Osteocyte (in vitro differentiated cells): ENCODE results near the gene NLRC4. TPM values are rescaled to one million over a fixed set of nuclear protein-coding genes. Genes with fewer than 3 reads are reported as not detected.

ENCODE experiments used
- DNase-seq: peaks from one replicate; pipeline ENCODE4 v3.0.0; 2021; ENCODE audit warnings: mixed read lengths; ENCODE audit not compliant: unreplicated experiment; ENCODE audit errors: extremely low spot score
- H3K27ac Mint-ChIP-seq: one replicate; pipeline ENCODE4 v1.8.0; 2021; ENCODE audit warnings: mild to moderate bottlenecking, mixed read lengths; ENCODE audit not compliant: unreplicated experiment
- H3K27me3 Mint-ChIP-seq: one replicate; pipeline ENCODE4 v1.8.0; 2021; ENCODE audit warnings: mixed read lengths; ENCODE audit not compliant: unreplicated experiment
- H3K36me3 Mint-ChIP-seq: one replicate; pipeline ENCODE4 v1.8.0; 2021; ENCODE audit warnings: mixed read lengths; ENCODE audit not compliant: unreplicated experiment
- H3K4me1 Mint-ChIP-seq: one replicate; pipeline ENCODE4 v1.8.0; 2021; ENCODE audit warnings: mixed read lengths; ENCODE audit not compliant: unreplicated experiment
- H3K4me3 Mint-ChIP-seq: one replicate; pipeline ENCODE4 v1.8.0; 2021; ENCODE audit warnings: mild to moderate bottlenecking, moderate library complexity, mixed read lengths; ENCODE audit not compliant: unreplicated experiment
- H3K9me3 Mint-ChIP-seq: one replicate; pipeline ENCODE4 v1.8.0; 2021; ENCODE audit warnings: mixed read lengths; ENCODE audit not compliant: unreplicated experiment
- total RNA-seq: library from RNA; stranded (reverse); gene quantifications from 2 replicates; pipeline ENCODE4 v1.2.1, GENCODE V29; 2021
- TF ChIP-seq, protein P1 (sequence below): fragments of 200-600 bp; sonication (generic); IDR thresholded peaks from 2 replicates; pipeline ENCODE4 v1.5.0; 2021; ENCODE audit warnings: antibody characterized with exemption, mild to moderate bottlenecking, moderate library complexity

NLRC4 gene
- total RNA-seq, 1 donor from 2014 or later = not detected

GRCh38 chr2:32229635-32230034 lies 35.1 kb downstream of the NLRC4 start:
- Mint-ChIP-seq H3K4me3 (no peak overlapping the region), H3K4me1 (peaks cover 6% of the 10 kb centered on the region), H3K9me3 (no peaks in the 10 kb centered on the region), H3K27me3 (no peaks in the 10 kb centered on the region), H3K27ac (no peak overlapping the region), H3K36me3 (peaks cover 8% of the 10 kb centered on the region)
- no peak for DNase-seq
- TF ChIP-seq, protein P1, sequence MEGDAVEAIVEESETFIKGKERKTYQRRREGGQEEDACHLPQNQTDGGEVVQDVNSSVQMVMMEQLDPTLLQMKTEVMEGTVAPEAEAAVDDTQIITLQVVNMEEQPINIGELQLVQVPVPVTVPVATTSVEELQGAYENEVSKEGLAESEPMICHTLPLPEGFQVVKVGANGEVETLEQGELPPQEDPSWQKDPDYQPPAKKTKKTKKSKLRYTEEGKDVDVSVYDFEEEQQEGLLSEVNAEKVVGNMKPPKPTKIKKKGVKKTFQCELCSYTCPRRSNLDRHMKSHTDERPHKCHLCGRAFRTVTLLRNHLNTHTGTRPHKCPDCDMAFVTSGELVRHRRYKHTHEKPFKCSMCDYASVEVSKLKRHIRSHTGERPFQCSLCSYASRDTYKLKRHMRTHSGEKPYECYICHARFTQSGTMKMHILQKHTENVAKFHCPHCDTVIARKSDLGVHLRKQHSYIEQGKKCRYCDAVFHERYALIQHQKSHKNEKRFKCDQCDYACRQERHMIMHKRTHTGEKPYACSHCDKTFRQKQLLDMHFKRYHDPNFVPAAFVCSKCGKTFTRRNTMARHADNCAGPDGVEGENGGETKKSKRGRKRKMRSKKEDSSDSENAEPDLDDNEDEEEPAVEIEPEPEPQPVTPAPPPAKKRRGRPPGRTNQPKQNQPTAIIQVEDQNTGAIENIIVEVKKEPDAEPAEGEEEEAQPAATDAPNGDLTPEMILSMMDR = no peak

DNA sequence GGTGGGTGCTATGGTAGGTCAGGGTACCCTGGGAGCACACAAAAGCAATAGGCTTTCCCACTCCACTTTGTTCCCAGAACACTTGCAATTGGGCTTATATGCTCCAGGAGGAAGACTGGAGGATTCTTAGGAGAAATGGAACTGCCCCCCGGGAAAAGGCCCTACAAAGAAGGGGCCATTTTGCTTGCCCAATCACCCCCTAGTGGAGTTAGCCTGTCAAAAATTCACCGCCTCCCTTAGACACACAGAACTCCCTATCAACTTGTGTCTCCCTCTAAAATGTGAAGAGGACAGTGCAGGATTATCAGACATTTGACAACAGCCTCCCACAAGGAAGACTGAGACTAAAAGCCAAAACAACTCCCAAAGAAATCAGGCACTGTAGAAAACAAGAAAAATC lies 36.5 kb downstream of the NLRC4 start:
- Mint-ChIP-seq H3K4me1 (peaks cover 6% of the 10 kb centered on the region), H3K36me3 (peaks cover 16% of the 10 kb centered on the region), H3K9me3 (no peaks in the 10 kb centered on the region), H3K27me3 (no peaks in the 10 kb centered on the region), H3K4me3 (no peak overlapping the region), H3K27ac (no peak overlapping the region)
- no peak for DNase-seq
- TF ChIP-seq, protein P1 = no peak

- DNase-seq = no peak
- Mint-ChIP-seq H3K4me1 (peaks cover 6% of the 10 kb centered on the region), H3K27me3 (no peaks in the 10 kb centered on the region), H3K36me3 (peaks cover 22% of the 10 kb centered on the region), H3K27ac (no peak overlapping the region), H3K9me3 (no peaks in the 10 kb centered on the region), H3K4me3 (no peak overlapping the region)
- TF ChIP-seq, protein P1 = no peak
These were observed 37.2 kb downstream of the NLRC4 start for GRCh38 chr2:32227492-32227891.

DNA sequence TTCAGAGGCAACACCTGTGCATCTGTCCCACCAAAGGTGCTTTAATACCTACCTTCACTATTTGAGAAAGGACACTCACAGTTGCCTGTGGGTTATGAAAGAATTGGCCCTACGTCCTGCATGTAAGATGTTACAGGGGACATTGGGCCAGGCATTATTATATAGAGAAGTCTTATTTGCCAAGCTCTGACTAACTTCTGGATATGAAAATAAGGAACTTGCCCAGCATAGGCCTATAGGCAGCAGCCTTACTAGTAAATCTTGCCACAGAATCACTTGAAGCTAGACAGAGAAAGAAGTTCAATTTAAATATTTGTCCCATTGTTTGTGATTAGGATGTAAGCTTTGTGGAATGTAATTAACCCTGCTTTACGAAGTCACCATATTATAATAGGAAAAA lies 41.7 kb downstream of the NLRC4 start:
- H3K4me3 Mint-ChIP-seq = no peak overlapping the region
- H3K36me3 Mint-ChIP-seq = peaks cover 43% of the 10 kb centered on the region
- TF ChIP-seq, protein P1 = no peak
- no peak for DNase-seq
- H3K9me3 Mint-ChIP-seq = no peaks in the 10 kb centered on the region
- H3K4me1 Mint-ChIP-seq = no peaks in the 10 kb centered on the region
- H3K27me3 Mint-ChIP-seq = no peaks in the 10 kb centered on the region
- H3K27ac Mint-ChIP-seq = no peak overlapping the region

DNA sequence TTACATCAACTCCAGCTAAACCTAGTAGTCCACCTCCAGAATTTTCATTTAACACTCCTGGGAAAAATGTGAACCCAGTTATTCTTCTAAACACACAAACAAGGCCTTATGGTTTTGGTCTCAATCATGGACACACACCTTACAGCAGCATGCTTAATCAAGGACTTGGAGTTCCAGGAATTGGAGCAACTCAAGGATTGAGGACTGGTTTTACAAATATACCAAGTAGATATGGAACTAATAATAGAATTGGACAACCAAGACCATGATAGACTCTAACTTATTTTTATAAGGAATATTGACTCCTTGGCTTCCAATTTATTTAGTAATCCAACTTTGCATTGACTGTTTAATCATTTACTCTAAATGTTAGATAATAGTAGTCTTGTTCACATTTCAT lies 44.2 kb downstream of the NLRC4 start:
- TF ChIP-seq, protein P1 = no peak
- Mint-ChIP-seq H3K9me3 (no peaks in the 10 kb centered on the region), H3K27ac (no peak overlapping the region), H3K4me3 (no peak overlapping the region), H3K36me3 (peaks cover 43% of the 10 kb centered on the region), H3K27me3 (no peaks in the 10 kb centered on the region), H3K4me1 (no peaks in the 10 kb centered on the region)
- DNase-seq = no peak
